Vagina (tissue), 2 donors: ENCODE results near the gene PPP4R4. TPM values are rescaled to one million over a fixed set of nuclear protein-coding genes. Genes with fewer than 3 reads are reported as not detected.
"Not testable (repeated sequence)": the region's sequence is repeated elsewhere in the genome, so short reads cannot be mapped to it uniquely, and the experiment has no call there.

Experiments
- DNase-seq, 2 donors: peaks; one replicate each; pipeline ENCODE4 v3.0.0-alpha.2; 2017; ENCODE audit errors: extremely low spot score in 2 of 2
- H3K27ac ChIP-seq: fragments of 200-600 bp; sonication (generic); one replicate; pipeline ENCODE4 v1.5.1; 2019
- H3K27me3 ChIP-seq: fragments of 200-600 bp; sonication (generic); one replicate; pipeline ENCODE4 v1.5.1; 2019
- H3K36me3 ChIP-seq, 2 donors: fragments of 200-600 bp; sonication (generic); one replicate each; pipeline ENCODE4 v1.5.1; 2017 to 2019
- H3K4me1 ChIP-seq: fragments of 200-600 bp; sonication (generic); one replicate; pipeline ENCODE4 v1.5.1; 2019
- H3K4me3 ChIP-seq, 2 donors: fragments of 200-600 bp; sonication (generic); 1 replicate in 1 of 2; 2 replicates in 1 of 2; pipeline ENCODE4 v1.5.1; 2016 to 2019
- H3K9me3 ChIP-seq: fragments of 200-600 bp; sonication (generic); one replicate; pipeline ENCODE4 v1.5.1; 2019
- POLR2A ChIP-seq, 2 donors: fragments of 450-650 bp; IDR thresholded peaks; one replicate each; pipeline ENCODE4 v1.6.1; 2017; ENCODE audit warnings: antibody characterized with exemption in 2 of 2, mild to moderate bottlenecking in 2 of 2, moderate library complexity in 2 of 2
- POLR2AphosphoS5 ChIP-seq, 2 donors: sonication (generic); formaldehyde crosslinking; IDR thresholded peaks; one replicate each; pipeline ENCODE4 v1.9.0; 2017; ENCODE audit warnings: antibody characterized with exemption in 2 of 2, mild to moderate bottlenecking in 2 of 2, low read depth in 1 of 2; ENCODE audit not compliant: insufficient read depth in 1 of 2
- intact Hi-C: fragments of 100-400 bp; cut with DNase I; formaldehyde crosslinking; loops from one replicate; pipeline ENCODE4 v1.15.1; 2023
- total RNA-seq: library from RNA; depleted of rRNA; stranded (reverse); fragments of >200 nt; gene quantifications from one replicate; pipeline ENCODE4 v1.2.3, GENCODE V29; 2016
- TF ChIP-seq, protein P1 (sequence below), 3 experiments: fragments of 450-650 bp in 2 of 3; fragments of 200-600 bp in 1 of 3; sonication (generic) in 1 of 3; IDR thresholded peaks; one replicate each; pipeline ENCODE4 v1.5.1; 2017 to 2019; ENCODE audit warnings: antibody characterized with exemption in 3 of 3, mild to moderate bottlenecking in 2 of 3, moderate library complexity in 2 of 3

PPP4R4 gene
- total RNA-seq, 1 donor from 2014 or later, result 6.1 TPM

DNA sequence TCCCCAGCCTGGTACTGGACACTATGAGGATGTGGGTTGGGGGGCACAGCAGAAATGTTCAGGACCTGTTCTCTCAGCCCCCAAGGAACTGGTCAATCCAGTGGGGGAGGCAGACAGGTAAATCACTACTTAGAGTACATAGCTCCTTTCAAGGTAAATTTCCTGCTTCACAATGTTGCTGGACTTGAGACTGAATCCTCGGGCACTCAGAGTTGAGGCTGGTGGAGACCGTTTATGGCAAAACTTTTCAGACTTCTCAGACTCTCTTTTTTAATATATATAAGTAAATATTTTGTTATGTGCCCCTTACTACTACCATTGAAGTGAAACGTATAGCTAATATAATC, 119.4 kb downstream of the PPP4R4 start:
- Histone ChIP-seq H3K27me3 (no peaks in the 10 kb centered on the region), H3K4me3 (no peak overlapping the region), H3K36me3 (no peaks in the 10 kb centered on the region), H3K9me3 (no peaks in the 10 kb centered on the region), H3K27ac (no peak overlapping the region), H3K4me1 (no peaks in the 10 kb centered on the region)
- TF ChIP-seq POLR2AphosphoS5 (IDR thresholded peaks at IDR 0.05; ENCODE audit: insufficient read depth in 1 of 2, low read depth in 1 of 2) (no peak), POLR2A (IDR thresholded peaks at IDR 0.05) (no peak)
- TF ChIP-seq, protein P1, sequence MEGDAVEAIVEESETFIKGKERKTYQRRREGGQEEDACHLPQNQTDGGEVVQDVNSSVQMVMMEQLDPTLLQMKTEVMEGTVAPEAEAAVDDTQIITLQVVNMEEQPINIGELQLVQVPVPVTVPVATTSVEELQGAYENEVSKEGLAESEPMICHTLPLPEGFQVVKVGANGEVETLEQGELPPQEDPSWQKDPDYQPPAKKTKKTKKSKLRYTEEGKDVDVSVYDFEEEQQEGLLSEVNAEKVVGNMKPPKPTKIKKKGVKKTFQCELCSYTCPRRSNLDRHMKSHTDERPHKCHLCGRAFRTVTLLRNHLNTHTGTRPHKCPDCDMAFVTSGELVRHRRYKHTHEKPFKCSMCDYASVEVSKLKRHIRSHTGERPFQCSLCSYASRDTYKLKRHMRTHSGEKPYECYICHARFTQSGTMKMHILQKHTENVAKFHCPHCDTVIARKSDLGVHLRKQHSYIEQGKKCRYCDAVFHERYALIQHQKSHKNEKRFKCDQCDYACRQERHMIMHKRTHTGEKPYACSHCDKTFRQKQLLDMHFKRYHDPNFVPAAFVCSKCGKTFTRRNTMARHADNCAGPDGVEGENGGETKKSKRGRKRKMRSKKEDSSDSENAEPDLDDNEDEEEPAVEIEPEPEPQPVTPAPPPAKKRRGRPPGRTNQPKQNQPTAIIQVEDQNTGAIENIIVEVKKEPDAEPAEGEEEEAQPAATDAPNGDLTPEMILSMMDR (IDR thresholded peaks at IDR 0.05), result no peak
- intact Hi-C loops, result no loop called here
- DNase-seq, result no peak

DNA sequence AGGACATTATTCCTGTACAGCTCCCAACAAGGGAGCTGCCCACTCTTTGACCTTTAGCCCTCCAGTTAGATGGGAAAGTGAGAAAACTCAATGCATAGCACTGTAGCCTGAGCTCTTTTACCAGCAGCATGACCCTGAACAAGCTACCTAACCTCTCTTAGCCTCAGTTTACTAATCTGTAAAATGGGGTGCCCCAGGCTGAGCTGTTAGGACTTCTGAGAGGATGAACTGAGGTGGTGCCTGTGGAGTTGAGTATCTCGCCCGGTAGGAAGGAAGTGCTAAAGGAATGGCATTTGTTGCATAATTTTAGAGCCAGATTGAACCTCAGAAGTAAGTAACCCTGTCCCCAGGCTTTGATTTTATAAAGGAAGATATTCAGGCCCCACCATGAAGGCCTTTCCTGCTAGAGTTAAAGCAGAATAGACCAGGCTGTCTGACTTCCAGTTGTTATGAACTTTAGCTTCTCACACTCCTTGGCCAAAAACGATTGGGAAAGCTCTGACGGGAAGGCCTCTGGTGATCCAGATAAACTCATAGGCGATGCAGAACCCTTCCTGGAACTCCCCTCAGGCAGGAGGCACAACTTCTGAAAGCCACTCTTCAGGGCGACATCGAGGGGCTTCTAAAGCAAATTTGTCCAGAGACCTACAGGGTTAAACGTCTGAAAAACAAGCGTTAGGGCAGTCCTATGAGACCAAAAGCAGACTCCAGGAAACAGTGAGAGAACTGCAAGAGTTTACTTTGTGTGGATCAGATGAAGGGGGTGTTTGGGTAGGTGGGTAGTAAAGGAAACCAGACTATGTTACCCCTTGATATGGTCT, 121.4 kb downstream of the PPP4R4 start:
- H3K27ac ChIP-seq, result no peak overlapping the region
- no peak overlapping the region for H3K4me3 ChIP-seq
- TF ChIP-seq POLR2AphosphoS5 (IDR thresholded peaks at IDR 0.05; ENCODE audit: insufficient read depth in 1 of 2, low read depth in 1 of 2) (no peak), POLR2A (IDR thresholded peaks at IDR 0.05) (no peak)
- TF ChIP-seq, protein P1 (IDR thresholded peaks at IDR 0.05), result no peak
- H3K36me3 ChIP-seq, result no peaks in the 10 kb centered on the region
- no peaks in the 10 kb centered on the region for H3K4me1 ChIP-seq
- peak in 1 of 2 donors; percentile 22 for DNase-seq
- H3K9me3 ChIP-seq, result no peaks in the 10 kb centered on the region
- H3K27me3 ChIP-seq, result no peaks in the 10 kb centered on the region
- intact Hi-C loops, result no loop called here

DNA sequence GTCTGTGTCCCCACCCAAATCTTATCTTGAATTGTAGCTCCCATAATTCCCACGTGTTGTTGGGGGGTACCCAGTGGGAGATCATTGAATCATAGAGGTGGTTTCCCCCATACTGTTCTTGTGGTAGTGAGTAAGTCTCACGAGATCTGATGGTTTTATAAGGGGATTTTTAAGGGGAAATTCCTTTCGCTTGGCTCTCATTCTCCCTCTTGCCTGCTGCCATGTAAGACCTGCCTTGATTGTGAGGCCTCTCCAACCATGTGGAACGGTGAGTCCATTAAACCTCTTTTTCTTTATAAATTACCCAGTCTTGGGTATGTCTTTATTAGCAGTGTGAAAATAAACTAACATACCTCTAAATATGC, 122.0 kb downstream of the PPP4R4 start:
- intact Hi-C loops, H3K36me3 ChIP-seq, H3K9me3 ChIP-seq, H3K4me1 ChIP-seq, H3K4me3 ChIP-seq, H3K27ac ChIP-seq, H3K27me3 ChIP-seq: not testable (repeated sequence)
- peak in 1 of 2 donors; percentile 32 for DNase-seq

DNA sequence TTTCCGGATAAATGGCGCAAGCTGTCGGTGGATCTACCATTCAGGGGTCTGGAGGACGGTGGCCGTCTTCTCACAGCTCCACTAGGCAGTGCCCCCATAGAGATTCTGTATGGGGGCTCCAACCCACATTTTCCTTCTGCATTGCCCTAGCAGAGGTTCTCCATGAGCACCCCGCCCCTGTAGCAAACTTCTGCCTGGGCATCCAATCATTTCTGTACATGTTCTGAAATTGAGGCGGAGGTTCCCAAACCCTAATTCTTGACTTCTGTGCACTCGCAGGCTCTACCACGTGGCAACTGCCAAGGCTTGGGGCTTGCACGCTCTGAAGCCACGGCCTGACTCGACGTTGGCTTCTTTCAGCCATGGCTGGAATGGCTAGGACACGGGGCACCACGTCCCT, 124.0 kb downstream of the PPP4R4 start:
- intact Hi-C loops, result no loop called here
- DNase-seq, result peak in 1 of 2 donors; percentile 54
- TF ChIP-seq POLR2A (IDR thresholded peaks at IDR 0.05) (no peak), POLR2AphosphoS5 (IDR thresholded peaks at IDR 0.05; ENCODE audit: insufficient read depth in 1 of 2, low read depth in 1 of 2) (no peak)
- TF ChIP-seq, protein P1 (IDR thresholded peaks at IDR 0.05), result no peak
- H3K9me3 ChIP-seq, result no peaks in the 10 kb centered on the region
- H3K4me3 ChIP-seq, result no peak overlapping the region
- no peak overlapping the region for H3K27ac ChIP-seq
- H3K4me1 ChIP-seq, result no peaks in the 10 kb centered on the region
- H3K27me3 ChIP-seq, result no peaks in the 10 kb centered on the region
- no peaks in the 10 kb centered on the region for H3K36me3 ChIP-seq

DNA sequence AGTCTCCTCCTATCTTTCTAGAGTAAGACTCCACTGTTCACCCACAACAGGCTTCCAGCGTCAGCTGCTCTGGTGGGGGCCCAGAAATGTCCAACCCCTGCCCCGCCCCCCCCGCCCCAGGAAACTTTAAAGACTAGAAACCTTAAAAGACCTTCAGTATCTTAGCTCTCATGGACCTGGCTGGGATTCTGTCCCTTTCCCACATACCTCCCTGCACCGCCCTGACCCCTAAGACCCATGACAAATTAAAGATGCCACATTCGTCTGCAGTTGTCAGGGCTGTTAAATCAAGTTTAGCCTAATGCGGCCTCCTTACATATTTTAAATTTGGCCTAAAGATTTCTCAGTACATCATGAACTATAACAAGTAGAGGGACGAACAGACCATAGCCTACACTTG, 129.0 kb downstream of the PPP4R4 start:
- intact Hi-C loops, result no loop called here
- no peaks in the 10 kb centered on the region for H3K4me1 ChIP-seq
- H3K4me3 ChIP-seq, result no peak overlapping the region
- no peak overlapping the region for H3K27ac ChIP-seq
- no peaks in the 10 kb centered on the region for H3K27me3 ChIP-seq
- TF ChIP-seq, protein P1 (IDR thresholded peaks at IDR 0.05), result no peak
- TF ChIP-seq POLR2A (IDR thresholded peaks at IDR 0.05), result no peak
- TF ChIP-seq POLR2AphosphoS5 (IDR thresholded peaks at IDR 0.05; ENCODE audit: insufficient read depth in 1 of 2, low read depth in 1 of 2), result no peak
- peak in 1 of 2 donors; percentile 32 for DNase-seq
- H3K36me3 ChIP-seq, result no peaks in the 10 kb centered on the region
- H3K9me3 ChIP-seq, result no peaks in the 10 kb centered on the region
